GM12878 (cell line): Measurements from ENCODE around the gene TMEM217. TPM values are rescaled to one million over a fixed set of nuclear protein-coding genes. Genes with fewer than 3 reads are reported as not detected.
A peak's percentile ranks its signal among the peaks of the same experiment; 100 is the strongest.

Experiments
- ATAC-seq: fragments of 200-7000 bp; cut with Tn5 transposase; 3 replicates; pipeline ENCODE4 v1.9.1; 2020; ENCODE audit warnings: mild to moderate bottlenecking, moderate library complexity
- BruUV-seq: library from RNA; stranded (reverse); fragments of 400-500 nt; replicated peaks from 2 replicates; lab custom pipeline; 2021; lab: Mats Ljungman, UMichigan
- CTCF ChIA-PET: fragments of 300-600 bp; sonication (Branson Sonifier 250); formaldehyde crosslinking; extraction: SDS; loops from one replicate; lab custom pipeline; 2021; ENCODE audit warnings: inconsistent platforms; lab: Yijun Ruan, JAX
- POLR2A ChIA-PET: fragments of 350-600 bp; formaldehyde crosslinking; extraction: SDS; loops from one replicate; lab custom pipeline; 2021; ENCODE audit warnings: inconsistent platforms; lab: Charles Lee
- RAD21 ChIA-PET: fragments of 300-600 bp; sonication (Branson Sonifier 250); formaldehyde crosslinking; loops from one replicate; lab custom pipeline; 2023; ENCODE audit warnings: antibody characterized with exemption; ENCODE audit not compliant: unreplicated experiment; lab: Charles Lee
- SMC1A ChIA-PET: fragments of 300-600 bp; sonication (Branson Sonifier 250); formaldehyde crosslinking; loops from one replicate; lab custom pipeline; 2023; ENCODE audit not compliant: unreplicated experiment, uncharacterized antibody; lab: Charles Lee
- DNase-seq: peaks from one replicate; pipeline ENCODE4 v3.0.0-alpha.2; 2011; ENCODE audit warnings: low read depth, low spot score
- FAIRE-seq: peaks from 3 replicates; lab custom pipeline; 2011; peaks lifted over from hg19 to GRCh38; lab: Jason Lieb, UNC
- H2AFZ ChIP-seq: 2 replicates; pipeline ENCODE4 v1.6.0; 2011; ENCODE audit warnings: low read depth, low read length, control low read depth; ENCODE audit not compliant: control insufficient read depth
- H3K27ac ChIP-seq: 2 replicates; pipeline ENCODE4 v1.5.1; 2011; ENCODE audit warnings: control low read depth; ENCODE audit not compliant: control insufficient read depth, insufficient read depth
- H3K27me3 ChIP-seq, 2 experiments: replicated peaks in 1 of 2; 2 replicates each; pipeline versions ENCODE4 v1.6.0 to v1.6.1; 2011; ENCODE audit warnings: low read length in 1 of 2; ENCODE audit not compliant: control insufficient read depth in 2 of 2, insufficient read depth in 2 of 2
- H3K36me3 ChIP-seq, 2 experiments: 2 replicates each; pipeline ENCODE4 v1.5.1; 2011; ENCODE audit warnings: low read length in 1 of 2; ENCODE audit not compliant: control insufficient read depth in 2 of 2, insufficient read depth in 2 of 2
- H3K4me1 ChIP-seq: 2 replicates; pipeline ENCODE4 v1.6.1; 2011; ENCODE audit warnings: mild to moderate bottlenecking, low read length, moderate library complexity, mixed read lengths; ENCODE audit not compliant: control insufficient read depth, insufficient read depth
- H3K4me2 ChIP-seq: 2 replicates; pipeline ENCODE4 v1.6.0; 2011; ENCODE audit warnings: control low read depth; ENCODE audit not compliant: control insufficient read depth, insufficient read depth
- H3K4me3 ChIP-seq: fragments of 200-600 bp; sonication (generic); 2 replicates; pipeline ENCODE4 v1.5.1; 2016
- H3K79me2 ChIP-seq: 2 replicates; pipeline ENCODE4 v1.6.0; 2011; ENCODE audit warnings: low read length; ENCODE audit not compliant: control insufficient read depth, insufficient read depth
- H3K9ac ChIP-seq: 2 replicates; pipeline ENCODE4 v1.8.0; 2011; ENCODE audit warnings: low read length, control low read depth, mixed read lengths; ENCODE audit not compliant: control insufficient read depth, insufficient read depth
- H3K9me3 ChIP-seq: replicated peaks from 3 replicates; pipeline ENCODE4 v1.5.1; 2011; ENCODE audit warnings: mild to moderate bottlenecking, low read length; ENCODE audit not compliant: control insufficient read depth, insufficient read depth
- H4K20me1 ChIP-seq: 2 replicates; pipeline ENCODE4 v1.6.0; 2011; ENCODE audit not compliant: control insufficient read depth, insufficient read depth
- FOXK2 ChIP-seq: fragments of 450-650 bp; IDR thresholded peaks from 2 replicates; pipeline ENCODE4 v1.6.1; 2017; ENCODE audit warnings: mild to moderate bottlenecking, moderate library complexity
- IKZF2 ChIP-seq, 2 experiments: fragments of 450-650 bp; IDR thresholded peaks; 2 replicates each; pipeline ENCODE4 v1.6.1; 2017; ENCODE audit warnings: mild to moderate bottlenecking in 2 of 2, moderate library complexity in 2 of 2
- RAD21 ChIP-seq: IDR thresholded peaks from 2 replicates; pipeline ENCODE4 v1.6.1; 2011; ENCODE audit warnings: mild to moderate bottlenecking, low read depth, low read length, moderate library complexity; ENCODE audit not compliant: insufficient read depth
- RUNX3 ChIP-seq: IDR thresholded peaks from 2 replicates; pipeline ENCODE4 v1.6.1; 2012; ENCODE audit warnings: low read length, inconsistent platforms
- SMC3 ChIP-seq: IDR thresholded peaks from 2 replicates; pipeline ENCODE4 v1.6.1; 2011; ENCODE audit warnings: low read length, improper control_type of control experiment, borderline replicate concordance
- SREBF1 ChIP-seq: IDR thresholded peaks from 2 replicates; pipeline ENCODE4 v1.6.1; 2012; ENCODE audit warnings: mild to moderate bottlenecking, low read length
- TAF1 ChIP-seq: IDR thresholded peaks from 2 replicates; pipeline ENCODE4 v1.6.1; 2011; ENCODE audit warnings: mild to moderate bottlenecking, low read depth, low read length, borderline replicate concordance
- YY1 ChIP-seq: IDR thresholded peaks from 2 replicates; pipeline ENCODE4 v1.6.1; 2011; ENCODE audit warnings: low read depth, mild to moderate bottlenecking, low read length
- WGBS: methylation state at CpG from one replicate; pipeline ENCODE4 v1.1.6; 2016; ENCODE audit warnings: low lambda C conversion rate; ENCODE audit not compliant: insufficient replicate concordance, insufficient coverage; ENCODE audit errors: missing lambda C conversion rate; 5-methylcytosine and 5-hydroxymethylcytosine counted together
- in situ Hi-C: fragments of 300-500 bp; cut with MboI; formaldehyde crosslinking; loops from 9 replicates; pipeline ENCODE4 v1.14.3; 2018; ENCODE audit warnings: mixed read lengths
- intact Hi-C: fragments of 100-400 bp; cut with micrococcal nuclease; formaldehyde crosslinking; loops from one replicate; pipeline ENCODE4 v1.14.2; 2022; ENCODE audit not compliant: unreplicated experiment
- polyA plus RNA-seq, 11 experiments: library from polyadenylated mRNA; depleted of rRNA in 4 of 11; unstranded in 6 of 11; stranded (reverse) in 5 of 11; fragments of >200 nt; fragmentation: Nextera tagmentation in 4 of 11; fragmentation: Illumina TruSeq in 1 of 11; extraction: Ambion mirVana in 4 of 11; extraction: Trizol in 1 of 11; gene quantifications; 1 replicate in 1 of 11; 2 replicates in 10 of 11; pipeline versions ENCODE4 v1.2.1 to v1.2.3, GENCODE V29; 2011 to 2016; ENCODE audit warnings: inconsistent platforms in 2 of 11, missing spikeins in 2 of 11, low read depth in 1 of 11
- total RNA-seq, 4 experiments: library from RNA; depleted of rRNA in 3 of 4; stranded (reverse); fragments of >200 nt in 3 of 4; fragmentation: Illumina TruSeq in 1 of 4; extraction: Trizol in 1 of 4; gene quantifications; 2 replicates each; pipeline versions ENCODE4 v1.2.1 to v1.2.3, GENCODE V29; 2013 to 2021
- TF ChIP-seq, protein P1 (sequence below), 3 experiments: IDR thresholded peaks in 2 of 3; conservative IDR thresholded peaks in 1 of 3; 2 replicates each; pipeline ENCODE4 v1.5.1; 2011; ENCODE audit warnings: low read depth in 3 of 3, low read length in 3 of 3, mild to moderate bottlenecking in 3 of 3, control low read depth in 2 of 3, moderate library complexity in 2 of 3, inconsistent platforms in 1 of 3, mixed read lengths in 1 of 3; ENCODE audit not compliant: control insufficient read depth in 2 of 3, insufficient read depth in 1 of 3; ENCODE audit errors: extremely low read depth in 1 of 3

The TMEM217 gene
- total and polyA plus RNA-seq, 10 of the 15 experiments (the other 5 are each of a cell fraction or from before 2014, with no cell fraction given), result 1.3 to 4.5 (median 2.3) TPM

DNA sequence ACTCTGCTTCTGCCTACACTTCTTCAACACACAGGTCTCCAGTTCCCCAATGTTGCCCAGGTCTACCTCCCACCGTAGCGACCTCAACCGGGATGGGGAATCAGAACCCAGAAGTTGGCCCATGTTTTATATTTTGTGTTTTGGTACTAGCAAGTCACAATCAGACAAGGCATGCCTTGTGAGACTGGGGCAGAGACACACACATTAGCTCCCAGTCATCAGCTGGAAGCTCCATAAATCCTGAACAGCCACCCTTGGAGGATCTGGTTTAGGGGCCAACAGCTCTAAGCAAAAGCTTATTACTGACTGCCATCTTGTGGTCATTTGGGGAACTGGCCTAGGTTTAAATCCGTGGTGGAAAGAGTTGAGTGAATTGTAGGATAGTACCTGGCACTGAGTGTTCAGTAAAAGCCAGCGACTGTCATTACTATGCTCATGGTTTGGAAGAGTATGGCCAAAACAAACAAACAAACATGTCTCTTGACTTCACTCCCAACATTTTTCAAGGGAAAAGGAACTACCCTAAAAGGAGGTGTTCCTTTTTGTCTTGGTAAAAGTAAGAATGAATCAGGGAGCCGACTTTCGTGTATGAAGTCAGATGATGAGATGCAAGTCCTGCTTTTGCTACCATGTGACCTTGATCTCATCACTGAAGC, 47.5 kb downstream of the TMEM217 start:
- ChIA-PET POLR2A (no interaction called here), RAD21 (interaction anchor here (0.5 to 3.9 kb wide), 18 partner anchors 21 to 892 kb away, joined by 3 to 36 read pairs (median 3); partner anchors contain the start of gene PIM1), SMC1A (interaction anchor here (0.7 to 4.0 kb wide), 21 partner anchors 9 to 444 kb away, joined by 3 to 42 read pairs (median 4); no protein-coding TSS in a partner anchor)
- Histone ChIP-seq H3K9me3 (no peaks in the 10 kb centered on the region), H3K27me3 (no peaks in the 10 kb centered on the region), H3K4me3 (no peak overlapping the region), H3K9ac (no peak overlapping the region), H4K20me1 (no peaks in the 10 kb centered on the region), H3K27ac (no peak overlapping the region)
- ATAC-seq, result peak; percentile 86
- 73% methylated on average over 7 of the region's 7 CpGs for WGBS
- BruUV-seq, result no TSS peak
- in situ Hi-C loops, result loop anchor here (5.0 kb wide), 1 partner anchor 443 kb away; no protein-coding TSS in a partner anchor
- TF ChIP-seq RAD21, result peak; percentile 99
- TF ChIP-seq IKZF2 (IDR thresholded peaks at IDR 0.05), result peak in 1 of 2 experiments; percentile 25; a peak in 1 of 4 replicates
- TF ChIP-seq SMC3, result peak; percentile 90
- no peak for TF ChIP-seq FOXK2
- TF ChIP-seq SREBF1, result no peak
- TF ChIP-seq TAF1, result no peak
- TF ChIP-seq RUNX3, result peak; percentile 61
- TF ChIP-seq, protein P1, sequence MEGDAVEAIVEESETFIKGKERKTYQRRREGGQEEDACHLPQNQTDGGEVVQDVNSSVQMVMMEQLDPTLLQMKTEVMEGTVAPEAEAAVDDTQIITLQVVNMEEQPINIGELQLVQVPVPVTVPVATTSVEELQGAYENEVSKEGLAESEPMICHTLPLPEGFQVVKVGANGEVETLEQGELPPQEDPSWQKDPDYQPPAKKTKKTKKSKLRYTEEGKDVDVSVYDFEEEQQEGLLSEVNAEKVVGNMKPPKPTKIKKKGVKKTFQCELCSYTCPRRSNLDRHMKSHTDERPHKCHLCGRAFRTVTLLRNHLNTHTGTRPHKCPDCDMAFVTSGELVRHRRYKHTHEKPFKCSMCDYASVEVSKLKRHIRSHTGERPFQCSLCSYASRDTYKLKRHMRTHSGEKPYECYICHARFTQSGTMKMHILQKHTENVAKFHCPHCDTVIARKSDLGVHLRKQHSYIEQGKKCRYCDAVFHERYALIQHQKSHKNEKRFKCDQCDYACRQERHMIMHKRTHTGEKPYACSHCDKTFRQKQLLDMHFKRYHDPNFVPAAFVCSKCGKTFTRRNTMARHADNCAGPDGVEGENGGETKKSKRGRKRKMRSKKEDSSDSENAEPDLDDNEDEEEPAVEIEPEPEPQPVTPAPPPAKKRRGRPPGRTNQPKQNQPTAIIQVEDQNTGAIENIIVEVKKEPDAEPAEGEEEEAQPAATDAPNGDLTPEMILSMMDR (IDR thresholded peaks at IDR 0.05 in 2 of 3, conservative IDR thresholded peaks at IDR 0.05 in 1 of 3; ENCODE audit: control insufficient read depth in 2 of 3, extremely low read depth in 1 of 3, insufficient read depth in 1 of 3, low read depth in 3 of 3, low read length in 3 of 3), result peak; percentile 87 to 96 (median 95)
- TF ChIP-seq YY1, result 0 out of 2 replicates have a peak, but pooled peaks have one; percentile 51
- TF ChIP-seq, all 136 proteins: peak for 6
- FAIRE-seq (peak; percentile 66), DNase-seq (peak; percentile 26)
- intact Hi-C loops, result loop anchor here (1.0 kb wide), 3 partner anchors 192 to 444 kb away; partner anchors contain the start of gene C6orf89
- H2AFZ ChIP-seq, result no peak overlapping the region
- H3K4me1 ChIP-seq, result peaks cover 3% of the 10 kb centered on the region; the same call in 1 of the 2 replicates
- H3K4me2 ChIP-seq, result no peak overlapping the region
- H3K36me3 ChIP-seq, result no peaks in the 10 kb centered on the region
- no peaks in the 10 kb centered on the region for H3K79me2 ChIP-seq
- CTCF ChIA-PET, result interaction anchor here (0.6 to 9.2 kb wide), 40 partner anchors 10 to 573 kb away, joined by 3 to 135 read pairs (median 4); partner anchors contain the start of genes C6orf89 and FGD2
